HG03280 (cell line): ENCODE measurements around the gene VPS13C.
A peak's percentile ranks its signal among the peaks of the same experiment; 100 is the strongest.
"Not testable (repeated sequence)": the region's sequence is repeated elsewhere in the genome, so short reads cannot be mapped to it uniquely, and the experiment has no call there.

Experiments used
- ATAC-seq: cut with Tn5 transposase; IDR thresholded peaks from one replicate; pipeline ENCODE4 v1.9.1; 2021; ENCODE audit warnings: mild to moderate bottlenecking, moderate library complexity; ENCODE audit not compliant: unreplicated experiment

Gene VPS13C

GRCh38 chr15:62050115-62050514, 10.1 kb downstream of the VPS13C start:
- no peak for ATAC-seq

- not testable (repeated sequence) for ATAC-seq
These were observed 12.0 kb downstream of the VPS13C start for GRCh38 chr15:62048254-62048653.

DNA sequence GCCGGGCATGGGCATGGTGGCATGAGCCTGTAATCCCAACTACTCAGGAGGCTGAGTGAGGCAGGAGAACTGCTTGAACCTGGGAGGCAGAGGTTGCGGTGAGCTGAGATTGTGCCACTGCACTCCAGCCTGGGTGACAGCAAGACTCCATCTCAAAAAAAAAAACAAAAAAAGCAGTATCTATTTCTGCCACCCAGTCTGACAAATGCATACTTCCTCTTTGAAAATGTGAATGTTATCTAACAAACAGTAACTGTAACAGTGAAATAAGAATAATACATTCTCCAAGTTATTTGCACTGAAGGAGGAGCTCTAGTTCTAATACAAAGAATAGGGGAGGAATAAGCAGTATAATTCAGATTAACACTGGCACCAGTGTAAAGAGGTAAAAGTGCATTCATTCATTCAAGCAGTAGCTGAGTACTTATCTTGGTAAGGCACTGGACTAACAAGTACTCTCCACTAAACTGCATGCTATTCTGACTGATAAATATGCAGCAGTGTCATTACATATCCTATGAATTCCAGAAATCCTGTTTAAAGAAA, 12.9 kb downstream of the VPS13C start:
- no peak for ATAC-seq

- peak; percentile 59 for ATAC-seq
These were observed 14.0 kb downstream of the VPS13C start for GRCh38 chr15:62046078-62046743.

DNA sequence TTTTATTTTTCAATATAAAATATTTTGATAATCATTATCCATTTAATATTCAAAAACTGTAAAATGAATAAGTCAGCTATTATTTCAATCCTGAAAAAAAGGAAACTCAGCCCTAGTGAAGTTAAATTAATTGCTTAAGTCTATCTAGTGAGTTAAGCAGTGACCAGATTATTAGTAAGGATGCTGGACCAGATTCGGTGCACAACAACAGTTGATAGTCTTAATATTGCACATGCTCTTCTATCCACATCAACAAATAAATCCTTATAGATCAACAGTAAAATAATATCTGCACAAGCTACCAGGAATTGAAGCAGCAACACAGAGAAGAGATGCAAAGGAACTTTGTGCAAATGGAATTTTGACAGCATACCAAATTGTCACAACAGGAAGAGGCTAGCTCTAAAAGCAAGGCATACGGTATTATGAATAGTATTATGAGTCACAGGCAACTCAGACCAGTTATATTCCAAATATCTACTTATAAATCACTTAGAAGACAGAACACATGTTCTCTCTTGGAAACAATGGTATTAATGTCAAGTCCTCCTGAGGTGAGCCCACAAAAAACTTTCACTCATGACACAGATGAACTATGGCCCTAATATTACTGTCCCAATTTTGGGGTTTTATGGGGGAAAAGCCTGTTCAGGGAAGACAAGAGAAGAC, 24.9 kb downstream of the VPS13C start:
- no peak for ATAC-seq

DNA sequence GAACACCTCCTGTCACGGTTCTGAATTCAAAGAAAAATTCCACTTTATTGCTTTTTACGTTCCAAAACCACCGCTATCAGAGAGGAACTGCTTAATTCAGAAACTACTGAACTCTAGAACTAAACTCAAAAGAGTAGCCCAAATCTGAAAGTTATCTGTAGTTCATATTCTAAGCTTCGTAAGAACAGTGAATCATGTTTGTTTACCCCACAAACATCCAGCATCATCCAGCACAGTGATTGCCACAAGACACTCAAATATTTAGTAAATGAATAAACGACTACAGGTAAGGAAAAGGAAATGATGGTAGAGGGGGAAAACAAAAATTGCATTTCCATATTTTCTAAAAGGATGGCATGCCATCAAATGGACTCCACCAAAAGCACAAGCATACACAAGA, 32.3 kb downstream of the VPS13C start:
- ATAC-seq, result no peak

- no peak for ATAC-seq
These were observed 33.0 kb downstream of the VPS13C start for GRCh38 chr15:62027263-62027565.

DNA sequence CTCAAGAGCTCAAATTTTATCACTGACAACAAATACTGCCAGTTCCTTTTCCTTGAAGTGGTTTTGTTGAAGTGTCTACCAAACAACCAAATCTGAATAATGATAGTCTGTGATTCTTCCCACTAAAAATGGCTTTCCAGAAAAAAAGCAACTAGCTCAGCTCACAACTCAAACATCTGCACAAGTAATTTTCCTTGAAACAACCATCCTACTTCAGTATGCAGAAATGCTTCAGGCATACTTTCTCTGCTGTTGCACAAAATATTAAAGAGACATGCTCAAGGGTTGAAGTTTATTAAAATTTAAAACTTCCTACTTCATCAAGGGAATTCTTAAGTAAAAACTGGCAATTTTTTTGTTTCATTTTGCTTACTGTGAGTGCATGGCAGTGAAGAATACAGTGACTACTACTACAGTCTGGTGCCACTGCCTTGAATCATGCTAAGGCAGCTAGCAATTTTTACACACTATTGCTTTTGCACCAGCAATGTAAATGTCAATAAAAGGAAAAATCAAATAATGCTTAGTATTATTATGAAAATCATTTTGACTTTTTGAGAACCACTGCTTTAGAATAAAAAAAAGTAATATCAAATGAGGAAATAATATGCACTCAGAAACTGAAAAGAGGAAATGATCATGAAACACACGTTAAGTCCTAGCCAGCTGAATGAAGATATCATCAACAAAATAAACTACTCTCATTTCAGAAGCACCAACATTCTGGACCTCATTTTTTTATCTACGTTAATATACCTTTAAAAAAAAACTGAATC, 33.6 kb downstream of the VPS13C start:
- ATAC-seq, result peak; percentile 63

DNA sequence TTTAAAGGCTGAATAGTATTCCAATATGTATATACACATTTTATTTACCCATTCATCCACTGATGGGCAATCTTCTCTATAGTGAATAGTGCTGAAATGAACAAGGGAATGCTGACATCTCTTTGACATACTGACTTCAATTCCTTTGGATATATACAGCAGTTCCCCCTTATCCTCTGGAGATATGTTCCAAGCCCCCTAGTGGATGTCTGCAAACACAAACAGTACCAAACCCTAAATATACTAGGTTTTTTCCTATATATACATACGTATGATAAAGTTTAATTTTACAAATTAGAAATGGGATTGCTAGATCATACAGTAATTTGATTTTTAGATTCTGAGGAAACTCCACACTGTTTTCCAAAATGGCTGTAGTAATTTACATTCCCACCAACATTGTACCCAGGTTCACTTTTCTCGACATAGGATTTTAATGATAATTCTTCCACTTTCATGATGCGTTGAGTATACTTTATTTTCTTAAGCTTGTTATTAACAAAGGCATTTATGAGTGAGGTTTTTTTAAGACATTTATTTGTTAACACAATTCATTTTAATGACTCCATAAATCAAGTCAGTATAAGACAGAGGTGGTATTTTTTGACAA, 38.2 kb downstream of the VPS13C start:
- no peak for ATAC-seq

DNA sequence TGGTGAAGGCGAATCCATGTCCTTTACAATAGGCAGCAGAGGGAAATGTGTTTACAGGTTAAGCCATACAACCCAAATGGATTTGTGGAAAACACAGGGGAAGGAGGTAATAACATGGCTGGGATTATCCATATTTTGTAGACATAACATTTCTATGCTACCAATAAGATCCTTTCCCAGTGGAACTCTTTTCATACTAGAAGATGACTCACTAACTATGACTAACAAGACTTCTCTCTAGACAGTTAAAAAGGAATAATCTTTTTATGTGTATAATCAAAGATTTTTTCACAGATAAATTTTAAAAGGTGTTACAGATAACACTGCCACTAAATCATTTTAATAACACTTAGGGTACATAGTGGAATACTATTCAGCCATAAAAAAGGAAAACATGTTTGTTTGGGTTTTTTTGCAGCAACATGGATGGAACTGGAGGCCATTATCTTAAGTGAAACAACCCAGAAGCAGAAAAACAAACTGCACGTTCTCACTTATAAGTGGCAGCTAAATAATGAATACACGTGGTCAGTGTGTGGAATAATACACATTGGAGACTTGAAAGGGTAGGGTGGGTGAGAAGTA, 39.6 kb downstream of the VPS13C start:
- ATAC-seq, result no peak

GRCh38 chr15:62005354-62005753, 54.9 kb downstream of the VPS13C start:
- ATAC-seq, result not testable (repeated sequence)

DNA sequence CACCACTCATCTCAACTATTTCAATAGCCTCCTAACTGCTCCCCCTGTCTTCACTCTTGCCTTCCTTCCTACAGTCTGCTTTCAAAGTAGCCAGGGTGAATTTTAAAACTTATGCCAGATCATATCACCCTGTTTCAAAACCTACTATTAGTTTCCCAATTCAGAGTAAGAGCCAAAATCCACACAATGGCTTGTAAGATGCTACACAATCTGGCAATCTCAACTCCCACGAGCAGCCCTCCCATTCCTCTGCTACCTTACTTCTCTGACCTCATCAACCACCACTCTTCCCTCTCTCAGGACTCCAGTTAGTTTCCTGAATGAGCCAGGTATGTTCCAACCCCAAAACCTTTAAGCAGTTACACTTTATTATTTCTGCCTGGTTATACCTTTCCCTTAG, 62.5 kb downstream of the VPS13C start:
- no peak for ATAC-seq

DNA sequence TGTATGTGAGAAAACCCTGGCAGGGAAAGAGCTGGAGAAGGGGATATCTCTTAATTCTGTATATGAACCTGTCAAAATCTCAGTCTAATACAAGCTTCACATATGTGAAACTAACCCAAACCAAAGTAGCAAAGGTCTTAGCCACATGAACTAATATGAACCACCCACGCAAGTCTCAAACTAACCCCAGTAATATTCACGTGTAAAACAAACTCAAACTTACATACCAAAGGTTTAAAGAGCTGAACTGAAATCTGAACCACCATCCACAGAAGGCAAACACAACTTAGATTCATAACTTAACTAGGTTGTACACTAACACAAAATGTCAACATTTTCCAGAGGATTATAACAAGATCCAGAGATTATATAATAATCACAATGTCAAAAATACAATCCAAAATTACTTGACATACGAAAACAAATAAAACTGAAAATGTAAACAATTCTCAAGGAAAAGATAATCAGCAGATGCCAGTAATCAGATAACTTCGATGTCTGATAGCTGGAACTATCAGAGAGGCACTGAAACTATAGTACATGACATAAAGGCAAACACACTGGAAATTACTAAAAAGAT, 64.1 kb downstream of the VPS13C start:
- no peak for ATAC-seq

DNA sequence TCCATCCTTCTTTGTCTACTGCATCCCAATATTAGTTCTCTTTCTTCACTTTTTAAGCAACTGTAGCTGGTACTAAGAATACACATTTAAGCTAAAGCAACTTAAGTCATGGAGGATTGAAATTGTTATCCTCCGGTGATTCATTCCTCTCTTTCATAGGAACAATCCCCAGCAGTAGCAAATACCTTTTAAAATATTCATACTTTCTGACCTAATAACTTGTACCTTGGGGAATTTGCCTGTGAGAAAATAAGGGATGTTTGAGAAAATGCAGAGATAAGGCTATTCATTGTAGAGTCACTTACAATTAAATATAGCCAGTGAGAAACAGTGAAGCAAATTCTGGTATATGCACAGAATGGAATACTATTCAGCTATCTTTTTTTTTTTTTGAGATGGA, 66.0 kb downstream of the VPS13C start:
- no peak for ATAC-seq

DNA sequence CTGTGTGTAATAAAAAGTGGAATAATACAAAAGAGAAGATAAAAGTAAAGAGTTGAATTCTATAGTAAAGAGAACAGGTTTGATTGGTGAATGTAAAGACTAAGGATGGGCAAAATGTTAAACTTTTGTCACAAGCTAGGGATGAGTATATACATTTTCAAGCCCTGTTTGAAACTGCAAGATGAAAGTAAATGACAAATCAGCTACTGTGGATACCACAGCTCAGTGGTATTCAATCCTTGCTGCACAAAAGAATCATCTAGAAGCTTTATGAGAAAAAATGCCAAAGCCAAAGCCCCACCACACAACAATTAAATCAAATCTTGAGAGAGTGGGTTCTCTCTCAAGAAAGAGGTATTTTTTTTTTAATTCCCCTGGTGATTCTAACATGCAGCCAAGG, 67.7 kb downstream of the VPS13C start:
- no peak for ATAC-seq

GRCh38 chr15:61989667-61990066, 70.6 kb downstream of the VPS13C start:
- no peak for ATAC-seq

- ATAC-seq, result no peak
These were observed 72.4 kb downstream of the VPS13C start for GRCh38 chr15:61987824-61988223.

- ATAC-seq, result no peak
These were observed 77.2 kb downstream of the VPS13C start for GRCh38 chr15:61983081-61983480.

GRCh38 chr15:61978225-61978624, 82.0 kb downstream of the VPS13C start:
- no peak for ATAC-seq

DNA sequence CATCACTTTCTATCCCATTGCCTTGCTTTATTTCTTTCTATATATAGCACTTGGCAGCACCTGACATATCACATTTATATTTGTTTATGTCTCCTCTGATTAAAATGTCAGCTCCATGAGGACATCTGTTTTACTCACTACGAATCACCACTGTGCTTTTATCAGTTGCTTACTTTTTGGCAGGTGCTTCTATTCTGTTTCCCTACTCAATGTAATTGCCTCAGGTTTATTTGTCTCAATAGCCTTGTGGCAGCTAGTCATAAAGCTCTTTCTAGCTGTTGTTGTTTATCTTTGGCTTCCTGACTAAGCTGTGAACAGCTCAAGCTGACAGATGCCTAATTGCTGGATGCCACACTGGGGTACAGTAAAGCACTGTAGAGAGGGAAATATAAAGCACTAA, 85.5 kb downstream of the VPS13C start:
- ATAC-seq, result no peak

DNA sequence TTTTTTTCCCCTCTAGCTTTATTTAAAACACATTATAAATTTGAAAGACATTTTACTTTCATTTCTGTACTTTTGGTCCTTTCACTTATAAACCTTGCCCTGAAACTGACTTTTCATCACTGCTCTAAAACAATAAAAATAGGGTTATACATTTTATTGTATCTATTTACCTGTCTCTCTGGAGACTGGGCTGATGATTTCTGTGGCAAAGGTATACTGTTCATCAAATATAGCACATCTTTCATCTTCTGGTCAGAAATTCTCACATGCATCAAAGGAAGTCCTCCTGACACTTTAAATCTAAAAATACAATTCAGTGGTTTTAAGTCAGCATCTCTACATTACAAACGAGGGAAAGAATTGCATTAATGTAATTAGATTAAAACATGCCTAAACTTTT, 86.1 kb downstream of the VPS13C start:
- no peak for ATAC-seq
